GM21390 (cell line): ENCODE measurements around the gene BABAM2.

Experiments
- ATAC-seq: cut with Tn5 transposase; IDR thresholded peaks from one replicate; pipeline ENCODE4 v1.9.1; 2021; ENCODE audit not compliant: unreplicated experiment

Gene BABAM2

GRCh38 chr2:28152585-28153280 lies 262.2 kb downstream of the BABAM2 start:
- no peak for ATAC-seq

DNA sequence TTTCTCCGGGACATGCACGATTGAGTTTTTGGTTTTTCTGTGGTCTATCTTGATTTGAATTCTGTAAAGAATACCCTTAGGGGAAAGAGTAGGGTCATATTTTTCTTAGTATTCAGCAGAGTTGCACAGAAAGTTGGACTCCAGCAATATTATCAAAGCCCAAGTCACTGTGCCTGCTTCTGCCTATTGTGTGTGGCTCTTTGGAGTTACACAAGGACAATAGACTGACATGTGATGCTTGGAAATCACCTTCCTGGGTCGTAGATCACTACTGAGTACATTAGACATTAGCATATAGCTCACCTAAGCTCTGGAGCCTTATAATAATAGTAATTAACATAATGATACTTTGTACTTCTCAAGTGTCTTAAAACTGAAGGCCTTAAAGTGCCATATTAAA lies 263.3 kb downstream of the BABAM2 start:
- no peak for ATAC-seq

- no peak for ATAC-seq
These were observed 264.6 kb downstream of the BABAM2 start for GRCh38 chr2:28155086-28155485.

GRCh38 chr2:28155627-28156026 lies 265.1 kb downstream of the BABAM2 start:
- no peak for ATAC-seq

GRCh38 chr2:28158791-28159190 lies 268.3 kb downstream of the BABAM2 start:
- ATAC-seq = no peak

DNA sequence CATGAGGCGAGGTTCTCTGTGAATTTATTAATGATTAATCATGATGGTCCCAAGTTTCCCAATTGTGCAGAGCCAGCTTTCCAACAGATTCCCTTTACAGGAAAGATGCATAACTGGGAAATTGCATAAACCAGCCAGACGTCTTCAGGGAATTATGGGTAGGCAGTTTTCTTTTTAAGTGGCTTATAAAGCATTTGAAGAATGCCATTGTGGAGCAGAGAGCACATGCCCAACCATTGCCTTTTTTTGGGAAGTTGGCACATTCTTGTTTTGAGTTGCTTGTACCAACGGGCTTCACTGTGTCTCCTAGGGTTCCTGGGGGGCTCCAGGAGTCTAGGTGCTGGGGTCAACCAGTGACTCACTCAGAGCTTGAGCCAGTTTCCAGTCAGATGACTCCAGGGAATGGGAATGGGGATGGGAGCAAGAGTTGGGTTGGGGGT lies 270.5 kb downstream of the BABAM2 start:
- no peak for ATAC-seq

GRCh38 chr2:28161466-28161865 lies 270.9 kb downstream of the BABAM2 start:
- ATAC-seq = no peak

GRCh38 chr2:28162564-28162963 lies 272.0 kb downstream of the BABAM2 start:
- ATAC-seq = no peak

DNA sequence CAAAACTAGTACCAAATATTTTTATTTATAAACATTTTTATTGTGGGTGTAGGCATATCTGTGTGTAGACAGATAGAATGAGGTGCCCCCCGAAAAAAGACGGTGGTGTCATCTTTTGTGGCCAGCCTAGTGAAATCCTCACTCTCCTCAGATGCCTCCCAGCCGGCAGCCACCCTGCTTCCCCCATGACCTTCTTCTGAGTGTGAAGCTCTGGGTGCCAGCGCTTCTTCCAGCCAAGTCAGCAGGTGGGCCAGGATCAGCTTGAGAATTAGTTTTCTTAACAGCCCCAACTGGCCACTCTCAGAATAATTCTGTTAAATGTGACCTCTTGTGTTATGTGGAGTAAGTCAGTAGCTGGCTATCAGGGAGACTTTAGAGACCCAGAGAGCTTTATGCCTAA lies 272.5 kb downstream of the BABAM2 start:
- ATAC-seq = no peak

DNA sequence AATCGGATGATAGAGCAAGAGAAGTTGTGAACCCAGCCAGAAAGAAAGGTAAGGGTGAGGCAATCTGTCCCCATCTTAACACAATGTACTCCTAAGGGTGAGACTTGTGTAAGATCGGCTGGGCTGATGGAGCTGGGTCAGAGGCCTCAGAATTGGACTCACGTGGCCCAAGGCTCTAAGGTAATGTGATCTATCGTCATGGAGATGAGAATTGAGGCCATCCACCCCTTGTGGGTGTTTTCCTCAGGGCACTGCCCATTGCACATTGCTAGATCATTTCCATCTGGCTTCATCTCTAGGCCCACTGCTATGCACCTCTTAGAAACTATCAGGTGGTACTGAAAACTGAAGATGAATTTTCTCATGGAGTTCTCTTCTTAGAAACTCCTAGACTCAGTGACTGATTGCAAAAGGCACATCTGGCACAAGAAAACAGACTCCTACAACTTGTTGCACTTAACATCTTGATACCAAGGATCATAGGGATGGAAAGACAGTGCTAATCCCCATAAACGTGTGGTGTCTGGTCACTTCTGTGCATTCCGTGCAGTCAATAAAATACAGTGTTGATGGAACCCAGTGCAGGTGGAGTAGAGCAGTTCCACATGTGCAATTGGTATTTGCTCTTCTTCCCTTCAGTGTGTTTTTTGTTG lies 273.2 kb downstream of the BABAM2 start:
- ATAC-seq = no peak

DNA sequence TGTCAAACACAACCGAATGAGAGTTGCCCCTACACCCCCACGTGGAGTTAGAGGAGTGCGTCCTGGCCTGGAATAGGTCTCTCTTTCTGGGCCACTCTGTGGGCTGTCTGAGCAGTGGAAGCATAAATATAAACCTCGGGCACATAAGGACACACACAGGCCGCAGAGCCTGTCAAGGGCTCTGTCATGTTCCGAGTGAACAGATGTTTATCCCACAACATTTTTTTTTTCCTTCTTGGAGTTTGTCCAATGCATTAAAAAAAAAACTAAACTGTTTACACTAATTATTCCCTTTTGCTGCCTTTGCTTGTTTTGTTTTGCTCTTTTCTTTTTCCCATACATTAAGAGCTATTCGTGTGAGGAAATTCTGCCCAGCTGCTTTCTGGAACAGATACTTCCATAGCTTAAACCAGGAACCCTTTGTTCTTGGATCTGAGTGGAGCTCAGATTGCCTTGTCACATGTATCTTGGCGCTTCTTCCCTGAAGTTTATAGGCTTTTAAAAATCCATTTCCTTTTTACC lies 273.8 kb downstream of the BABAM2 start:
- no peak for ATAC-seq

DNA sequence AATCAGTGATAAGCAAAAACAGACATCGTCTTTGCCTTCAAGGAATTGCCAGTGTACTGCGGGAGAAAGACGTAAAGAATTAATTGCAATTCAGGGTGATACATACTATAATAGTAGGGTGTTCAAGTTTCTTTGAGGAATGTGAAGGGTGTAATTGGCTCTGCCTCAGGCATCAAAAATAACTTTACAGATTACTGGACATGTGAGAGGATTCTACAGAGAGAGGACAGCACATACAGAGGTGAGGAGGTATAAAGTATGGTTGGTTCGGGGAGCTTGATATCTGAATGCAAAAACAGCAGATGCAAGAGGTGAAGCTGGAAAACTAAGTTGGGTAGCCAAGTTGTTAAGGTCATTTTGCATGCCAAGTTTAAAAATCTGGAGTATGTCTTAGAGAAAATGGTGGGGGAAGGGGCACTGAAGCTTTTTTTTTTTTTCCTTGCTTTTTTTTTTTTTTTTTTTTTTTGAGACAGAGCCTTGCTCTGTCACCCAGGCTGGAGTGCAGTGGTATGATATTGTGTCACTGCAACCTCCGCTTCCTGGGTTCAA lies 274.6 kb downstream of the BABAM2 start:
- no peak for ATAC-seq

DNA sequence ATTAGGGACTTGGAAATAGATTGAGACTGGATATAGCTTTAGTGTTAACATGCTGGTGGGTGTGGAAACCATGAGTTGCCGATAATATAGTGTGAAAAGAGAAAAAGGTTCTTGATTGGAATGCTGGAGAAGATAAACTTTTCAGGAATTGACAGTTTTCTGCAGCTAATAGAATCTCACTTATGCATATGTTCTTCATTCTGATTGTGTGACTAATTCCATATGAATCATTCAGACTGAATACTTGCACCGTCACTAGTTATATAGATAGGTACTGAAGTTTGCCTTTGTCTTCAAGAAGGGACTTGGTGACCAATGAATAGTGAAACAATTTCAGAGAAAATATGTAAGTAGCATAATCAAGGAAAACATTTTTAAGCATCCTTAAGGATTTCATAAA lies 276.4 kb downstream of the BABAM2 start:
- no peak for ATAC-seq

- no peak for ATAC-seq
These were observed 277.8 kb downstream of the BABAM2 start for GRCh38 chr2:28168376-28168775.

DNA sequence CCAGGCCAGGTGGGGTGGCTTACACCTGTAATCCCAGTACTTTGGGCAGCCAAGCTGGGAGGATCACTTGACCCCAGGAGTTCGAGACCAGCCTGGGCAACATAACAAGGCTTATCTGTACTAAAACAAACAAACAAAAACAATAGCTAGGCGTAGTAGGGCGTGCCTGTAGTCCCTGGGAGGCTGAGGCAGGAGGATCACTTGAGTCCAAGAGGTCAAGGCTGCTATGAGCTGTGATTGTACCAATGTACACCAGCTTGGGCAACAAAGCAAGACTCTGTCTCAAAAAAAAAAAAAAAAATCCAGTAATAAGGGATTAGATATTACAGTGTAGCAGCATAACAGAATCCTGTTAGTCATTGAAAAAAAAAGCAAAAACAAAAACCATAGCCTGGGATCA lies 279.0 kb downstream of the BABAM2 start:
- no peak for ATAC-seq

- ATAC-seq = no peak
These were observed 281.8 kb downstream of the BABAM2 start for GRCh38 chr2:28172114-28172898.

DNA sequence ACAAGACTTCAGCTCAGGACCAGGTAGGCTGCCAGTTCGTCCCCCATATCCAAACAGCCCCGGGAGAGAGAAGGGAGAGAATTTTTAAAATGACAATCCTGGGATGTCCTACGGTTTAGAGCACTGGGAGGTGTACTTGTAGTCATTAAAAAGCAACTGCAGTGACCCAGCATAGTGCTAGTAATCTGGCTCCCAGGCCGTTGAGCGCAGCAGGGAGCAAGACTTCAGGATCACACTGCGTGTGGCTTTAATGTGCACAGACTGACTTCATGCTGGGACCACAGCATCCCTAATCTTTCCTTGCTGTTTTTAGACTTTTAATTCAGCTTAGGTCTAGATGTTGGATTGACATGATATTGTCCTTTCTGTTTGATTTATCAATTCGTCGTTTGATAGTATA lies 282.8 kb downstream of the BABAM2 start:
- no peak for ATAC-seq

DNA sequence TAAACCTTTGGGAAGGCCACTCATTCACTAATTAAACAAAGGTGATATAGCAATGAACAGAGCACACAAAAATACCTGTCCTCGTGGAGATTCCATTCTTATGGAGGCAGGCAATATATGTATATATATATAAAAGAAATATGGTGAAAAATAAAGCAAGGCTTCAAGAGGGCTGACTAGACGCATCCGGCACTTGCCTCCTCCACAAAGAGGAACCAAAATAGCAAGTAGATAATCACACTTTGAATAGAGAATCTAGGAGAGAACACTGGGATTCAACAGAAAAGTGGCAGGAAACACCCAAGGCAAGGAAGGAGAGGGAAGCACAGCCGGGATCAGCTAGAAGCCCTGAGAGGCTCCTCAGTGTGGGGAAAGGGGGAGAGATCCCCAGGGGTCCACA lies 283.7 kb downstream of the BABAM2 start:
- no peak for ATAC-seq

GRCh38 chr2:28175028-28175427 lies 284.5 kb downstream of the BABAM2 start:
- no peak for ATAC-seq

DNA sequence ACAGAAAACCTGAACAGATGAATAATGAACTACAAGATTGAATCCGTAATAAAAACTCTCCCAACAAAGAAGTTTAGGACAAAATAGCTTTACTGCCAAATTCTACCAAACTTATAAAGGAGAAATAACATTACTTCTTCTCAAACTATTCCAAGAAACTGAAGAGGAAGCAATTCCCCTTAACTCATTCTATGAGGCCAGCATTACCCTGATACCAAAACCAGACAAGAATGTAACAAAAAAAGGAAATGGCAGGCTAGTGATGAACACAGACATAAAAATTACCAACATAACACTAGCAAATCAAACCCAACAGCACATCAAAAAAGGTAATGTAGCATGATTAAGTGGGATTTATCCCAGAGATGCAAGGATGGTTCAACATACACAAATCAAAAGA lies 288.4 kb downstream of the BABAM2 start:
- no peak for ATAC-seq

DNA sequence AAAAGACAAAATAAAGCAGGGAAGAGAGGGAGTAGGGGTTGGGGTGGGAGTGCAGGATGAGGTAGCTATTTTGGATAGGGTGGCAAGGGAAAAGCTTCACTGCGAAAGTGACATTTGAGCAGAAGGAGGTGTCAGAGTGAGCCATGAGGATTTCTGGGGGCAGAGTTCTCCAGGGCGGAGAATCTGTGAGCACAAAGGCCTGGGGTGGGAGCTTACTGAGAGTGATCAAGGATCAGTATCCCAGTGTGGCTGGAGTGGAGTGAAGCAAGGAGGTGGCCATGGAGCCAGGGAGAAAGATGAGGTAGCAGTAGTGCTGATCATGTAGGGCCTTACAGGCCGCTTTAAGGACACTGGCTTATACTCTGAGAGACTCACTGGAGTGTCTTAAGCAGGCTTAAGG lies 291.3 kb downstream of the BABAM2 start:
- no peak for ATAC-seq

DNA sequence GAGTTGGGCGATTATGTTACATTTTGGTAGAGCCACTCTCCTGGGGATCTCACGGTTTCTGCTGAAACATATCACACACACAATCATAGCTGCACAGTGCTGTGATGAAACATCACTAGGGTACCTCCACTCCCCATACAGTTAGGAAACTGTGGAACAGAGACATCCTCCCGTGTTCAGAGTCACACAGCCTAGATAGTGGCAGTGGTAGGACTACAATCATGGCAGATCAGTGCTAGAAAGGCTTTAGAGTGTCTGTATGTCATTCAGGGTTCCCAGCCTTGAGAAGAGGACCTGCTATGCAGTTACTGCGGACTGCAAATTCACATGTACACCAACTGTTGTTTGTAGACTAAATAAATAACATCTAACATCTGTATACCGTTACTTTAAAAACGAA lies 291.8 kb downstream of the BABAM2 start:
- ATAC-seq = no peak
